DMS153 (cell line): ENCODE measurements around the gene PTPRN.

Experiments
- DNase-seq: peaks from one replicate; lab custom pipeline; 2025; lab: John Stamatoyannopoulos, UW

PTPRN gene

DNA sequence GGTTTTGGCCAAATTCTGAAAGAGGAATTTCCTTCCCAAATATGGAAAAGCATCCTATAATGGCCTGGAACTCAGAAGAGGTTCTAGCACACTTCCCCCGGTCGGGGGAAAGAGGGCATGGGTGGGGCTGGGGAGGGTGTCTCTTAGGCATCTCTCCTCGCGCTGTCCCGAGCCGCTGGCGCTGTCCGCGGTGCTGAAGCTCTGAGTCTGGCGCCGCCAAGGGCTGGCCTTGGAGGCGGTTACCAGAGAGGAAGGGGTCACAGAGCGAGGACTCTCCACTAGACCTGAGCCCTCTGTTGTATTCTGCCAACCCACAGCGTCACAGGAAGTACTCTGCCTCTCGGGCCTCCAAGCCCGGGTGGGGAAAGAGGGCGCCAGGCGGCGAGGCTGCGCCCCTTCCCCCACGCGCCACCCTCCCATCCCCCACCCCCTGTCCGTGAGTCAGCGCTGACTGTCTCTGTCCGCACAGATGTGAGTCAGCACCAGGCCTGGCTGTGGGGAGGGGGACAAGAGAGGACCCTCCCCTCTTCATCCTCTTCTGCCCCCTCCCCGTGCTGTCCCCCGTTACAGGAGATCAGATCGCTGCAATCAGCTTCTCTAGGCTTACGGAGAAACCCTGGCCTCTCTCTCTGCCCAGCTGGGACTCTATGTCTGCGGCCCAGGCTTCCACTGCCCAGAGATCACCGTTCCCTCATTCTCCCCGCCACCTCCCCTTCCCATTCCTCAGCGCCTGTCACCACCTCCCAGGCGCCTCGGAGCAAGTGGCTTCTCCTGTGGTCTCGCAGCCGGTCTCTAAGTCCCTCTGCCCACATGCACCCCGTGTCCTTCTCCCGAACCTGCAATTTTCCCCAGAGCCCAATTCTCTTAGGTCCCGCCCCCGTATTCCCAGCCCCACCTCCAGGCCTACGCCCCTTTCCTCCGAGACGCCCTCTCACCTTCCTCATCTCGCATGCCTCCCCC is 779 bp downstream of the PTPRN start:
- DNase-seq = peak; percentile 27

DNA sequence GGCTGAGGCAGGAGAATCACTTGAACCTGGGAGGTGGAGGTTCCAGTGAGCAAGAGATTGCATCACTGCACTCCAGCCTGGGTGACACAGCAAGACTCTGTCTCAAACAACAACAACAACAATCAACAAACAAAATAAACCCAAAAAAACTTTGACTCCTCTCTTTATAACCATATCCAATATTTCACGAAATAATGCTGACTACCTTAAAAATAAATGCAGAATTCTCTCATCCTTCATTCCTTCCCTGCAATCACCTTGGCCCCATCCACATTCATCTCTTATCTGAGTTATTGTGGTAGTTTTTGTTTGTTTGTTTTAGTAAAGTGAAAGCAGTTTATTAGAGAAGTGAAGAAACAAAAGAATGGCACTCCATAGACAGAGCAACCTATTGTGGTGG is 3.2 kb downstream of the PTPRN start:
- DNase-seq = no peak

GRCh38 chr2:219304223-219304622 is 5.0 kb downstream of the PTPRN start:
- DNase-seq = no peak

DNA sequence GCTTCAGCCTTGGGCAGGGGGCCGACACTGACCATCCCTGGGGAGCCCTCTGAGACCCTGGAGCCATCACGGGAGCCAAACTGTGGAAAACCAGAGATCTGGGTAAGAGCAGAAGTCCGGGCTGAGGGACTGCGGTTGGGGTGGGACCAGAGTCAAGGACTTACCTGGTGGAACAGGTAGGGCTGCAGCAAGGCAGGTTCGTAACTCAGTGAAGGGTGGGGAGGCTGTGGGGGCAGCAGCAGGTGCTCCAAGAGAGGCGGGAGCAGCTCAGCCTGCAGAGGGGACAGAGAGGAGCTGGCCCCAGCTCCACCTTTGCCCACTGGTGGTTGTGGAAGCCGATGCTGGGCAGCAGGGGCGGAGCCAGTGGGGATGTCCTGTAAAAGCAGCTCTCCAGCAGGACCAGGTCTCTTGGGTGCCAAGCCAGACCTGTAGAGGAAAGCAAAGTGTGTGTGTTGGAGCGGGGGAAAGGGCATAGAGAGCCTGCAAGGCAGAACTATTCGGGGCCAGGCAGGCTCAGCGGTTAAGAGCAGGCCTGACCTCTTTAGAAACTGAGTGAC is 6.7 kb downstream of the PTPRN start:
- no peak for DNase-seq

DNA sequence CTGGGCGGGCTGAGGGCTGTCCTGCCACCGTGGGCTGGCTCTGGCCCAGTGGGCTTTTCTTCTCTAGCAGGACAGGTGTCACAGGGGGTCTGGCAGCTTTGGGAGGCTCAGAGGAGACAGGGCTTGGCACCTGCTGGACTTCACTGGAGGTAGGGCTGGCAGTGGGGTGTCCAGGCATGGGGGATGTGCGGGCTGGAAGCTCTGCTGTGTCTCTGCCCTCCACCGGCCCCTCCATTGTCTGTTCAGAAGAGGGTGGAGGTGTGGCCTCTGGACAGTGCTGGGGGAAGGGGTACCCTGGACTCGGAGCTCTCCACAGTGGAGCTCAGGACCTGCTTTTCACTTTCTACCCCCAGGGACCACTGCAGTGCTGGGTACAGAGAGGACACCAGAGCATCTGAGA is 9.2 kb downstream of the PTPRN start:
- no peak for DNase-seq

DNA sequence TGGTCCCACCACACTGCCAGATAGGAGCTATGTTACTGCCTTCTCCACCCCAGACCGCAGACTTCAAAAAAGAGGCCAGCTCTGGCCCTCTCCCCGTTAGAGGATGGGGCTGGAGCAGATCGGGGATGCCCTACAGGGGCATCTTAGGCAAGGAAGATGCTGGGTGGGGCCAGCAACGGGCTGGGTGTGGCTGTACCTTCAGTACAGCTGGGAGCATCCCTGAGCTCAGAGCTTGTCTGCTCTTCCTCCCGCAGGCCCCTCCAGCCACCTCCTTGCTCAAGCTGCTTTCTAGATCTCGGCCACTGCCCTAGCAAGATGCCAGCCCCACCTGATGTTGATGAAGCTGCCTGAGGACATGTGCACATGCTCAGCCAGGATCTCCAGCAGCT is 9.8 kb downstream of the PTPRN start:
- DNase-seq = no peak

DNA sequence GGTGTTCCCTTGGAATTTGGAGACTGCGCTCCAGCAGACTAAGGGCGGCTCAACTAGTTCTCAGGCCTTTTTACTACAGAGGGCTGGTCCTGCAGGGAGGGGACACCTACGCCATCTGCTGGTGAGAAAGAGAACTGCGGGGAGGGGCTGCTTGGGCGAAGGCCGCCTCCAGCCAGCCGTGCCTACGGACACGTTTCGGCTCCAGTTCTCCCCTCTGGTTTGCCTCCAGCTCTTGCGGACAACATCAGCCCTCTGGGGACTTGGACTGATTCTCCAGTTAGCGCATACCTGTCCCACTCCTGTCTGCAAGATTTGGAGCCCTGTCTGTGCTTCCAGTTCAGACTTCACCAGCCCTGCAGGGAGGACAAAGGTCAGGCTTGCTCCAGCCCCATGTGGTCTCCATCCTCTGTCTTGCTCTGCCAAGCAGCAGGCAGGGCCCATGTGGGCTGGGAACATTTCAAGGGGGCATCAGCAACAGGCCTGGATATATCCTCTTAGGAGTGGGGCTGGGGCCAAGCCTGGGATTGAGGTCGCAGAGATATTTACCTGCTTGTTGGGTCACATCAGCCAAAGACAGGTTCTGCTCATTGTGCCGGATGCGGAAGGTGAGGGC is 10.3 kb downstream of the PTPRN start:
- peak; percentile 46 for DNase-seq

- DNase-seq = no peak
Measured at GRCh38 chr2:219297766-219298456, 11.3 kb downstream of the PTPRN start.

- DNase-seq = no peak
Measured at GRCh38 chr2:219296631-219297391, 12.4 kb downstream of the PTPRN start.

GRCh38 chr2:219296142-219296541 is 13.1 kb downstream of the PTPRN start:
- no peak for DNase-seq

DNA sequence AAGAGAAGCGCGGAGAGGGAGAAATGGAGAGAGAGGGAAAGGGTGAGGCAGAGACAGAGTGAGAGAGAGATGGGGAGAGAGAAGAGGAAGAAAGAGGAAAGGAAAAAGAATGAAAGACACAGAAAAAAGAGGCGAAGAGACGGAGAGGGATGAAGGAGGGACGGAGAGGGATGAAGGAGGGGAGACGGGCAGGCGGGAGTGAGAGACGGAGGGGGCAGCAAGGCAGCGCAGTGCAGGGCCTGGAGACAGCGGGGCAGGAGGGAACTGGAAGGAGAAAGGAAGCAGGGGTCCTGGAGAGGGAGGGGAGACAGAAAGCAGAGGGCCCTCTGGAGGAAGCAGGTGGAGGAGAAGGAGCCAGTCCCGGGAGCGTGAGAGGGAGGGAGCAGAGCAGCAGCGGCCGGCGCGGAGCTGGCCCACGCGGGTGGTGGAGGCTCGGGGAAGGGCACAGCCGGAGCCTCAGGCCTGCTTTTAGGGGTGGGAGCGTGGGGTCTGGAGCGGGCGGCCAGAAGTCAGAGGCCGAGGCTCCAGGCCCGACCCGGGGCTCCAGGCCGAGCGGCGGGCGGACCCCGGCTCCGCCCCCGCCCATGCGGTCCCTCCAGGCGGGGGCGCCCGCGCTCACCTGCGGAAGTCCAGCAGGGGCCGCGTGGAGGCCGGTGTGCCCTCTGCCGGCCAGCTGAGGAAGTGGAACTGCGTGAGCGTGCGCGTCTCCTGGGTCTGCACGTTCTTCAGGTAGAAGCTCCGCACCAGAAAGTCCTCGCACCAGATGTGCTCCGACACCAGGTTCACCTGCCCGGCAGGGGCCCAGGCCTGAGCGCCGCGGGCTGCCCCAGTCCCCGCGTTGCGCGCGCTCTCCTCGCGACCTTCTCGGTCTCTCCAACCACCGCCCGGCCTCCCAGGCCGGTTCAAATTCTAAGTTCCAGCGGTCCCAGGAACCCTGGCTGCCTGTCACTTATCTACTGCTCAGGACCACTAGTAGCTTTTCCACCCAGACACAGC is 14.5 kb downstream of the PTPRN start:
- DNase-seq = peak; percentile 75

GRCh38 chr2:219293736-219294231 is 15.4 kb downstream of the PTPRN start:
- DNase-seq = no peak

GRCh38 chr2:219292616-219293015 is 16.6 kb downstream of the PTPRN start:
- DNase-seq = no peak

GRCh38 chr2:219291910-219292490 is 17.2 kb downstream of the PTPRN start:
- no peak for DNase-seq

GRCh38 chr2:219291394-219291793 is 17.8 kb downstream of the PTPRN start:
- DNase-seq = no peak

GRCh38 chr2:219290381-219291171 is 18.6 kb downstream of the PTPRN start:
- DNase-seq = no peak

DNA sequence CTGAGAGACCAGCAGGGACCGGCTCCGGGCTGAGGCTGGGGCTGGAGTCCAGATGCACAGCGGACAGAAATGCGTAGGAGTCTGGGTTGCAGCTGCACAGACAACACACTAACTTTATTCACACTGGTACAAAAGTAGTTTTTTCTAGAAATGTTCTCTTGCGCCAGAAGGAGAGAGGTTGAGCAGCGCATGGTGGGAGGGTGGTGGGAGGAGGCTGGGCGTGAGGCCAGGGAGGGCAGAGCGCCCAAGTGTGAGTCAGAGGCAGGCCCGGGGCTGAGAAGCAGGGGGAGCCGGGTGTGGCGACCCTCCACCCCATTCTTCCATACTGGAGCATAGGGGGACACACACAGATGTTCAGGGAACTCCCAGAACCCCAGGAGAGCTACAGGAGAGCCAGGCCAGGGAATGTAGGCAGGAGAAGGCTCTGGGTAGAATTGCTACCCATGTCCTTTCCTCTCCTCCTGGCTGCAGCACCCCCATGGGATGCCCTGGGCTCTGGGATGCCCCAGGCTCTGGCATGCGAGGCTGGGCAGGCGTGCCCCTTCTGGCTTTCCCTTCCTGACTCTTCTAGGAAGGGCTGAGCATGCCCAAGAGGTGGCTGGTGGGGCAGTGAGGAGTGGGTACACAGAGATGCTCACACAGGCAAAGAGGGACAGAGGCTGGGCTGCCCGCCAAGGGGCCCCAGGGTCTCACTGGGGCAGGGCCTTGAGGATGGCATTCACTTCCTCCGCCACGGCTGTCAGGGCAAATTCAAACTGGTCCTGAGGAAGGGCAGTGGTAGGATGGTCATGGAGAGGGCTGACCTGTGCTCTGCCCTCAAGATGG is 19.5 kb downstream of the PTPRN start:
- no peak for DNase-seq

DNA sequence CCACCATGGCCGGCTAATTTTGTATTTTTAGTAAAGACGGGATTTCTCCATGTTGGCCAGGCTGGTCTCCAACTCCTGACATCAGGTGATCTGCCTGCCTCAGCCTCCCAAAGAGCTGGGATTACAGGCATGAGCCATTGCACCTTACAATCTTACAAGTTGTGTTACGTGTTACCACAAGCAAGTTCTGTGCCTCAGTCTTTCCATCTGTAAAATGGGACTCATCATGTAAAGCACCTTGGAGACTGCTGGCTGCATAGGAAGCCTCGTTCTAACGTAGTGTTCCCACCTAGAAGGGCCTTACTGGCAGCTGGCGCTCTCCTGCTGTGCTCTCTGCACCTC is 20.0 kb downstream of the PTPRN start:
- DNase-seq = no peak
